Ovary (tissue), 9 donors: ENCODE measurements around the gene IFNA2. TPM values are rescaled to one million over a fixed set of nuclear protein-coding genes. Genes with fewer than 3 reads are reported as not detected.

ENCODE experiments used
- DNase-seq, 5 donors: peaks; one replicate each; pipeline ENCODE4 v3.0.0-alpha.2; 2019 to 2020
- H3K27ac ChIP-seq, 2 donors: fragments of 200-600 bp; one replicate each; pipeline versions ENCODE4 v1.5.1 to v1.8.0; 2019 to 2022
- H3K27me3 ChIP-seq: fragments of 200-600 bp; one replicate; pipeline ENCODE4 v1.8.0; 2022
- H3K36me3 ChIP-seq: fragments of 200-600 bp; sonication (generic); one replicate; pipeline ENCODE4 v1.5.1; 2019
- H3K4me1 ChIP-seq: one replicate; pipeline ENCODE4 v1.8.1; 2013; ENCODE audit warnings: mild to moderate bottlenecking, moderate library complexity; ENCODE audit not compliant: insufficient read depth
- H3K4me3 ChIP-seq: fragments of 200-600 bp; sonication (generic); one replicate; pipeline ENCODE4 v1.5.1; 2017
- H3K9me3 ChIP-seq, 2 donors: fragments of 200-600 bp in 1 of 2; sonication (generic) in 1 of 2; one replicate each; pipeline versions ENCODE4 v1.5.1 to v1.8.1; 2013 to 2019; ENCODE audit warnings: mild to moderate bottlenecking in 1 of 2, moderate library complexity in 1 of 2
- CTCF ChIP-seq, 3 donors: fragments of 450-650 bp in 2 of 3; fragments of 200-600 bp in 1 of 3; IDR thresholded peaks; one replicate each; pipeline versions ENCODE4 v1.5.1 to v1.8.0; 2016 to 2022; ENCODE audit warnings: antibody characterized with exemption in 3 of 3, mild to moderate bottlenecking in 1 of 3
- EP300 ChIP-seq: sonication (generic); formaldehyde crosslinking; IDR thresholded peaks from one replicate; pipeline ENCODE4 v1.6.1; 2017; ENCODE audit warnings: antibody characterized with exemption
- POLR2A ChIP-seq: fragments of 450-650 bp; IDR thresholded peaks from one replicate; pipeline ENCODE4 v1.6.1; 2017; ENCODE audit warnings: antibody characterized with exemption, mild to moderate bottlenecking, moderate library complexity
- WGBS, 3 donors: extraction: QIAGEN DNeasy Blood & Tissue Kit in 1 of 3; methylation state at CpG; one replicate each; pipeline versions ENCODE4 v1.1.5 to v1.1.7; 2013 to 2017; 5-methylcytosine and 5-hydroxymethylcytosine counted together
- intact Hi-C, 4 donors: fragments of 100-400 bp; cut with DNase I; formaldehyde crosslinking; loops; one replicate each; pipeline versions ENCODE4 v1.11.0 to v1.15.1; 2022 to 2023
- polyA plus RNA-seq, 2 donors: library from polyadenylated mRNA; stranded (reverse); fragments of 200-250 nt in 1 of 2; fragments of 350-450 nt in 1 of 2; fragmentation: Illumina TruSeq in 1 of 2; extraction: RNeasy Lipid Tissue Mini Kit (QIAGEN cat#74804) in 1 of 2; gene quantifications; one replicate each; pipeline ENCODE4 v1.2.3, GENCODE V29; 2013 to 2014
- total RNA-seq, 7 donors: library from RNA; depleted of rRNA in 2 of 7; stranded (reverse); fragments of >200 nt in 2 of 7; fragmentation: NEBNext Ultra II Directional in 3 of 7; extraction: Animal tissue kit (Norgen Biotek cat#: 25700) in 3 of 7; gene quantifications; one replicate each; pipeline versions ENCODE4 v1.1.0 to v1.2.4, GENCODE V29; 2016 to 2023
- donor health status: DM: no; HTN: no; CAD: no; lungs with moderate emphysema.
- donor health status: DM: no; HTN: no; CAD: no.
- donor health status: Bipolar disorder and iron deficiency.
- donor health status: DM: yes; HTN: yes; CAD: no.
- donor health status: DM: no; HTN: no; CAD: no.
- donor health status: DM: yes; HTN: yes; CAD: no.

Gene IFNA2
- total and polyA plus RNA-seq, 9 donors: not detected

- no peak for DNase-seq
- no peaks in the 10 kb centered on the region for H3K27me3 ChIP-seq
- intact Hi-C loops: no loop called here
- no peaks in the 10 kb centered on the region for H3K9me3 ChIP-seq
- TF ChIP-seq EP300 (no peak), POLR2A (no peak), CTCF (IDR thresholded peaks at IDR 0.05) (no peak)
- no peak overlapping the region for H3K4me3 ChIP-seq
- H3K36me3 ChIP-seq: no peaks in the 10 kb centered on the region
- 72 to 88% (median 75%) methylated on average over 4 of the region's 4 CpGs for WGBS, 3 donors
- H3K4me1 ChIP-seq: no peaks in the 10 kb centered on the region
- H3K27ac ChIP-seq: no peak overlapping the region
Observed at GRCh38 chr9:21413151-21413550, 28.0 kb upstream of the IFNA2 start.

- no peaks in the 10 kb centered on the region for H3K9me3 ChIP-seq
- no peaks in the 10 kb centered on the region for H3K4me1 ChIP-seq
- no peak for TF ChIP-seq POLR2A
- no peak for TF ChIP-seq EP300
- no peak for TF ChIP-seq CTCF (IDR thresholded peaks at IDR 0.05)
- no peak overlapping the region for H3K27ac ChIP-seq
- H3K27me3 ChIP-seq: no peaks in the 10 kb centered on the region
- no peaks in the 10 kb centered on the region for H3K36me3 ChIP-seq
- no peak overlapping the region for H3K4me3 ChIP-seq
- intact Hi-C loops: no loop called here
- DNase-seq: no peak
Observed at GRCh38 chr9:21412107-21412506, 26.9 kb upstream of the IFNA2 start.

- Histone ChIP-seq H3K9me3 (no peaks in the 10 kb centered on the region), H3K27me3 (no peaks in the 10 kb centered on the region), H3K36me3 (no peaks in the 10 kb centered on the region), H3K27ac (no peak within 1 kb of the TSS), H3K4me1 (no peaks in the 10 kb centered on the region), H3K4me3 (no peak within 1 kb of the TSS)
- intact Hi-C loops: loop anchor here in 1 of 4 donors (5.0 kb wide), 1 partner anchor 657 kb away; no protein-coding TSS in a partner anchor
- no peak for DNase-seq
- no peak for TF ChIP-seq POLR2A
- no peak for TF ChIP-seq CTCF (IDR thresholded peaks at IDR 0.05)
- TF ChIP-seq EP300: no peak
- WGBS, 3 donors: 88 to 90% (median 89%) methylated on average over 1 of the region's 1 CpG
Observed at GRCh38 chr9:21408817-21409216, 23.6 kb upstream of the IFNA2 start, which contains the start of gene IFNA8. Gene IFNA8, plus strand, starts transcription at chr9:21409117. Its CDS starts 60 bp downstream, at chr9:21409177.

- DNase-seq: no peak
- TF ChIP-seq POLR2A (no peak), EP300 (no peak), CTCF (IDR thresholded peaks at IDR 0.05) (no peak)
- 69 to 74% (median 73%) methylated on average over 3 of the region's 3 CpGs for WGBS, 3 donors
- H3K4me3 ChIP-seq: no peak overlapping the region
- H3K27ac ChIP-seq: no peak overlapping the region
- no peaks in the 10 kb centered on the region for H3K4me1 ChIP-seq
- no peaks in the 10 kb centered on the region for H3K36me3 ChIP-seq
- intact Hi-C loops: no loop called here
- no peaks in the 10 kb centered on the region for H3K27me3 ChIP-seq
- no peaks in the 10 kb centered on the region for H3K9me3 ChIP-seq
Observed at GRCh38 chr9:21404146-21404545, 18.9 kb upstream of the IFNA2 start.
